ENCODE measurements around the gene ANGEL2. TPM values are rescaled to one million over a fixed set of nuclear protein-coding genes. Genes with fewer than 3 reads are reported as not detected.

ANGEL2 gene
- total and polyA plus RNA-seq, 2 of the 13 experiments (the other 11 are each of a cell fraction or from before 2014, with no cell fraction given) = 12.3 to 25.4 TPM

DNA sequence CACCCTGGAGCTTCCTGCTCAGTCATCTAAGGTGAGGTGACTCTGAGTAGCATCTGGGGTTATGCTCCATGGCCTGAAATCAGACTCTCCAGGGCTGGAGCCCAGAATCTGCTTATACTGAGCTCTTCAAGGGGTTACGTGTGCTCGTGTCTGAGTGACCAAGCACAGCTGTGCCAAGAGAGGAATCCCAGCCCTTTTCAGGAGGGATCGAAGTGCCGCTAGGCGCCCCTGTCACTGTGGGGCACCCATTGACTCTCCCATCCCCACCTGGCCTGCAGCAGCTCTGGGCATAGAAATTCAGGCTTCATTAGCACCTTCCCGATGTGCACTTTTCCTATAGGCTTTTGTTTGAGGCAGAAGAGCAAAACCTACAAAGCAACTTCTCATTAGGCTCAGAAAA is 51.6 kb downstream of the ANGEL2 start:
- FAIRE-seq = no peak
- CTCF ChIA-PET (ENCODE audit: low intra/inter-chr PET ratio, low total read pairs) = no interaction called here
- TF ChIP-seq, protein P1, sequence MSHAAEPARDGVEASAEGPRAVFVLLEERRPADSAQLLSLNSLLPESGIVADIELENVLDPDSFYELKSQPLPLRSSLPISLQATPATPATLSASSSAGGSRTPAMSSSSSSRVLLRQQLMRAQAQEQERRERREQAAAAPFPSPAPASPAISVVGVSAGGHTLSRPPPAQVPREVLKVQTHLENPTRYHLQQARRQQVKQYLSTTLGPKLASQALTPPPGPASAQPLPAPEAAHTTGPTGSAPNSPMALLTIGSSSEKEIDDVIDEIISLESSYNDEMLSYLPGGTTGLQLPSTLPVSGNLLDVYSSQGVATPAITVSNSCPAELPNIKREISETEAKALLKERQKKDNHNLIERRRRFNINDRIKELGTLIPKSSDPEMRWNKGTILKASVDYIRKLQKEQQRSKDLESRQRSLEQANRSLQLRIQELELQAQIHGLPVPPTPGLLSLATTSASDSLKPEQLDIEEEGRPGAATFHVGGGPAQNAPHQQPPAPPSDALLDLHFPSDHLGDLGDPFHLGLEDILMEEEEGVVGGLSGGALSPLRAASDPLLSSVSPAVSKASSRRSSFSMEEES (CRISPR knock-in tag; IDR thresholded peaks at IDR 0.05) = no peak
- TF ChIP-seq, protein P2, sequence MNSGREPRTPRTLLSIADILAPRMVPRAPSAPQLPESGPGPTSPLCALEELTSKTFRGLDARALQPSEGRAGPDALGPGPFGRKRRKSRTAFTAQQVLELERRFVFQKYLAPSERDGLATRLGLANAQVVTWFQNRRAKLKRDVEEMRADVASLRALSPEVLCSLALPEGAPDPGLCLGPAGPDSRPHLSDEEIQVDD (CRISPR knock-in tag; IDR thresholded peaks at IDR 0.05; ENCODE audit: borderline replicate concordance) = no peak
- no peak for TF ChIP-seq FOSL2 (CRISPR knock-in tag; IDR thresholded peaks at IDR 0.05)
- TF ChIP-seq, protein P3, sequence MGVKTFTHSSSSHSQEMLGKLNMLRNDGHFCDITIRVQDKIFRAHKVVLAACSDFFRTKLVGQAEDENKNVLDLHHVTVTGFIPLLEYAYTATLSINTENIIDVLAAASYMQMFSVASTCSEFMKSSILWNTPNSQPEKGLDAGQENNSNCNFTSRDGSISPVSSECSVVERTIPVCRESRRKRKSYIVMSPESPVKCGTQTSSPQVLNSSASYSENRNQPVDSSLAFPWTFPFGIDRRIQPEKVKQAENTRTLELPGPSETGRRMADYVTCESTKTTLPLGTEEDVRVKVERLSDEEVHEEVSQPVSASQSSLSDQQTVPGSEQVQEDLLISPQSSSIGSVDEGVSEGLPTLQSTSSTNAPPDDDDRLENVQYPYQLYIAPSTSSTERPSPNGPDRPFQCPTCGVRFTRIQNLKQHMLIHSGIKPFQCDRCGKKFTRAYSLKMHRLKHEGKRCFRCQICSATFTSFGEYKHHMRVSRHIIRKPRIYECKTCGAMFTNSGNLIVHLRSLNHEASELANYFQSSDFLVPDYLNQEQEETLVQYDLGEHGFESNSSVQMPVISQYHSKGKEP (CRISPR knock-in tag; IDR thresholded peaks at IDR 0.05) = no peak
- TF ChIP-seq CHD2 (IDR thresholded peaks at IDR 0.05; ENCODE audit: low read depth, low read length) = no peak
- TF ChIP-seq, protein P4, sequence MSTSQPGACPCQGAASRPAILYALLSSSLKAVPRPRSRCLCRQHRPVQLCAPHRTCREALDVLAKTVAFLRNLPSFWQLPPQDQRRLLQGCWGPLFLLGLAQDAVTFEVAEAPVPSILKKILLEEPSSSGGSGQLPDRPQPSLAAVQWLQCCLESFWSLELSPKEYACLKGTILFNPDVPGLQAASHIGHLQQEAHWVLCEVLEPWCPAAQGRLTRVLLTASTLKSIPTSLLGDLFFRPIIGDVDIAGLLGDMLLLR (CRISPR knock-in tag; IDR thresholded peaks at IDR 0.05) = no peak
- TF ChIP-seq, protein P5, sequence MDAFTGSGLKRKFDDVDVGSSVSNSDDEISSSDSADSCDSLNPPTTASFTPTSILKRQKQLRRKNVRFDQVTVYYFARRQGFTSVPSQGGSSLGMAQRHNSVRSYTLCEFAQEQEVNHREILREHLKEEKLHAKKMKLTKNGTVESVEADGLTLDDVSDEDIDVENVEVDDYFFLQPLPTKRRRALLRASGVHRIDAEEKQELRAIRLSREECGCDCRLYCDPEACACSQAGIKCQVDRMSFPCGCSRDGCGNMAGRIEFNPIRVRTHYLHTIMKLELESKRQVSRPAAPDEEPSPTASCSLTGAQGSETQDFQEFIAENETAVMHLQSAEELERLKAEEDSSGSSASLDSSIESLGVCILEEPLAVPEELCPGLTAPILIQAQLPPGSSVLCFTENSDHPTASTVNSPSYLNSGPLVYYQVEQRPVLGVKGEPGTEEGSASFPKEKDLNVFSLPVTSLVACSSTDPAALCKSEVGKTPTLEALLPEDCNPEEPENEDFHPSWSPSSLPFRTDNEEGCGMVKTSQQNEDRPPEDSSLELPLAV (CRISPR knock-in tag; conservative IDR thresholded peaks at IDR 0.05; ENCODE audit: low read depth) = no peak
- no peak for TF ChIP-seq ZEB1 (IDR thresholded peaks at IDR 0.05; ENCODE audit: insufficient replicate concordance, low read depth)
- no peak for TF ChIP-seq ZNF598 (CRISPR knock-in tag; IDR thresholded peaks at IDR 0.05; ENCODE audit: borderline replicate concordance)
- TF ChIP-seq HOXD1 (CRISPR knock-in tag; IDR thresholded peaks at IDR 0.05) = no peak
- TF ChIP-seq SMAD1 (CRISPR knock-in tag; IDR thresholded peaks at IDR 0.05; ENCODE audit: borderline replicate concordance, low read depth) = no peak
- TF ChIP-seq SAFB2 (CRISPR knock-in tag; IDR thresholded peaks at IDR 0.05; ENCODE audit: borderline replicate concordance, low read depth) = no peak
- TF ChIP-seq MYNN (CRISPR knock-in tag; IDR thresholded peaks at IDR 0.05; ENCODE audit: low read depth) = no peak
- no peak for TF ChIP-seq KAT7 (CRISPR knock-in tag; IDR thresholded peaks at IDR 0.05; ENCODE audit: borderline replicate concordance)

More for the DNA sequence above, 51.6 kb downstream of the ANGEL2 start:
- DNase-seq (ENCODE audit: low spot score) = no peak
- Histone ChIP-seq H3K79me2 (ENCODE audit: insufficient read depth, low read length) (no peaks in the 10 kb centered on the region), H2AFZ (ENCODE audit: low read length) (no peak overlapping the region), H3K9ac (ENCODE audit: insufficient read depth, low read depth, low read length) (no peak overlapping the region), H3K4me1 (ENCODE audit: insufficient read depth, low read length) (no peaks in the 10 kb centered on the region), H3K27ac (ENCODE audit: extremely low read length, insufficient read depth, low read length) (no peak overlapping the region), H4K20me1 (ENCODE audit: insufficient read depth, low read length) (no peaks in the 10 kb centered on the region), H3K4me2 (ENCODE audit: low read depth, low read length) (no peak overlapping the region), H3K9me3 (ENCODE audit: low read length) (no peaks in the 10 kb centered on the region), H3K27me3 (ENCODE audit: control insufficient read depth in 1 of 2, insufficient read depth in 2 of 2, low read length in 2 of 2) (no peaks in the 10 kb centered on the region), H3K4me3 (replicated peaks in 1 of 3; ENCODE audit: insufficient read depth in 1 of 3, low read depth in 2 of 3, low read length in 3 of 3) (no peak overlapping the region), H3K36me3 (replicated peaks in 1 of 2; ENCODE audit: control insufficient read depth in 1 of 2, insufficient read depth in 2 of 2, low read length in 2 of 2) (no peaks in the 10 kb centered on the region)
- POLR2A ChIA-PET = no interaction called here
- WGBS (ENCODE audit: low lambda C conversion rate) = 70% methylated on average over 4 of the region's 6 CpGs
- no TSS peak for BruUV-seq (replicated peaks)
- no peak for ATAC-seq
- intact Hi-C loops (cut with micrococcal nuclease; ENCODE audit: unreplicated experiment) = no loop called here
- in situ Hi-C loops (cut with HindIII; ENCODE audit: extremely low pct_ligation_motif_present, low pct_unique_long_range_greater_than_20kb) = no loop called here

Data from HepG2 (cell line).